HG02571 (cell line): ENCODE data around the gene KCNV2.

Source experiments
- ATAC-seq: cut with Tn5 transposase; IDR thresholded peaks from one replicate; pipeline ENCODE4 v1.9.1; 2021; ENCODE audit warnings: mild to moderate bottlenecking, moderate library complexity; ENCODE audit not compliant: unreplicated experiment

The KCNV2 gene

GRCh38 chr9:2718698-2719033 is 1.4 kb downstream of the KCNV2 start:
- ATAC-seq = no peak

- no peak for ATAC-seq
Observed at GRCh38 chr9:2720179-2720654, 2.9 kb downstream of the KCNV2 start.

- ATAC-seq = no peak
Observed at GRCh38 chr9:2722715-2723114, 5.4 kb downstream of the KCNV2 start.

- ATAC-seq = no peak
Observed at GRCh38 chr9:2723376-2724065, 6.2 kb downstream of the KCNV2 start.

- no peak for ATAC-seq
Observed at GRCh38 chr9:2725126-2725525, 7.8 kb downstream of the KCNV2 start.

GRCh38 chr9:2725898-2726649 is 8.8 kb downstream of the KCNV2 start:
- ATAC-seq = no peak

- no peak for ATAC-seq
Observed at GRCh38 chr9:2726650-2727340, 9.5 kb downstream of the KCNV2 start.

- no peak for ATAC-seq
Observed at GRCh38 chr9:2727374-2727773, 10.1 kb downstream of the KCNV2 start.

- peak; percentile 61 for ATAC-seq
Observed at GRCh38 chr9:2727966-2728613, 10.8 kb downstream of the KCNV2 start.

GRCh38 chr9:2729003-2729402 is 11.7 kb downstream of the KCNV2 start:
- ATAC-seq = no peak

GRCh38 chr9:2729721-2730120 is 12.4 kb downstream of the KCNV2 start:
- no peak for ATAC-seq

- ATAC-seq = no peak
Observed at GRCh38 chr9:2730971-2731370, 13.7 kb downstream of the KCNV2 start.

GRCh38 chr9:2732492-2732891 is 15.2 kb downstream of the KCNV2 start:
- ATAC-seq = no peak

GRCh38 chr9:2740616-2741015 is 23.3 kb downstream of the KCNV2 start:
- ATAC-seq = no peak

- no peak for ATAC-seq
Observed at GRCh38 chr9:2741441-2742158, 24.3 kb downstream of the KCNV2 start.

- ATAC-seq = no peak
Observed at GRCh38 chr9:2742214-2742613, 24.9 kb downstream of the KCNV2 start.

- no peak for ATAC-seq
Observed at GRCh38 chr9:2743937-2744529, 26.7 kb downstream of the KCNV2 start.

- ATAC-seq = no peak
Observed at GRCh38 chr9:2745560-2746380, 28.5 kb downstream of the KCNV2 start.

- ATAC-seq = no peak
Observed at GRCh38 chr9:2749485-2749884, 32.2 kb downstream of the KCNV2 start.

GRCh38 chr9:2755285-2755684 is 38.0 kb downstream of the KCNV2 start:
- no peak for ATAC-seq
